Measurements from ENCODE around the gene OR4P4. TPM values are rescaled to one million over a fixed set of nuclear protein-coding genes. Genes with fewer than 3 reads are reported as not detected.

The OR4P4 gene
- total and polyA plus RNA-seq, 10 of the 15 experiments (the other 5 are each of a cell fraction or from before 2014, with no cell fraction given), result not detected

- DNase-seq (ENCODE audit: low read depth, low spot score) (no peak), ATAC-seq (no peak), FAIRE-seq (no peak)
- Histone ChIP-seq H3K4me3 (no peak overlapping the region), H3K9me3 (replicated peaks; ENCODE audit: control insufficient read depth, insufficient read depth, low read length) (no peaks in the 10 kb centered on the region), H2AFZ (ENCODE audit: control insufficient read depth, low read depth, low read length) (no peak overlapping the region), H3K9ac (ENCODE audit: control insufficient read depth, insufficient read depth, low read length) (no peak overlapping the region), H4K20me1 (ENCODE audit: control insufficient read depth, insufficient read depth) (no peaks in the 10 kb centered on the region), H3K27me3 (replicated peaks in 1 of 2; ENCODE audit: control insufficient read depth in 2 of 2, insufficient read depth in 2 of 2, low read length in 1 of 2) (no peaks in the 10 kb centered on the region), H3K4me2 (ENCODE audit: control insufficient read depth, insufficient read depth) (no peak overlapping the region), H3K36me3 (ENCODE audit: control insufficient read depth in 2 of 2, insufficient read depth in 2 of 2, low read length in 1 of 2) (no peaks in the 10 kb centered on the region), H3K4me1 (ENCODE audit: control insufficient read depth, insufficient read depth, low read length) (no peaks in the 10 kb centered on the region), H3K79me2 (ENCODE audit: control insufficient read depth, insufficient read depth, low read length) (no peaks in the 10 kb centered on the region), H3K27ac (ENCODE audit: control insufficient read depth, insufficient read depth) (no peak overlapping the region)
- in situ Hi-C loops (cut with MboI), result no loop called here
- intact Hi-C loops (cut with micrococcal nuclease; ENCODE audit: unreplicated experiment), result loop anchor here (5.0 kb wide), 1 partner anchor 52 kb away; no protein-coding TSS in a partner anchor
- POLR2A ChIA-PET, result no interaction called here
- TF ChIP-seq RB1 (IDR thresholded peaks at IDR 0.05; ENCODE audit: borderline replicate concordance) (no peak), MYC (IDR thresholded peaks at IDR 0.05; ENCODE audit: insufficient read depth, insufficient read length, insufficient replicate concordance, low read length, severe bottlenecking) (no peak), CHD1 (IDR thresholded peaks at IDR 0.05; ENCODE audit: low read depth, low read length) (no peak), PRDM15 (CRISPR knock-in tag; IDR thresholded peaks at IDR 0.05) (no peak), YBX1 (IDR thresholded peaks at IDR 0.05) (no peak), FOXM1 (IDR thresholded peaks at IDR 0.05; ENCODE audit: low read depth, low read length) (no peak), MEF2B (IDR thresholded peaks at IDR 0.05; ENCODE audit: partially characterized antibody, poor library complexity, severe bottlenecking) (no peak), ASH2L (IDR thresholded peaks at IDR 0.05; ENCODE audit: borderline replicate concordance, low read depth) (no peak), PKNOX1 (IDR thresholded peaks at IDR 0.05) (no peak), CBX5 (IDR thresholded peaks at IDR 0.05; ENCODE audit: low read depth) (no peak), SIN3A (IDR thresholded peaks at IDR 0.05; ENCODE audit: low read depth, low read length) (no peak), HDAC6 (IDR thresholded peaks at IDR 0.05; ENCODE audit: unreplicated experiment) (no peak)
- TF ChIP-seq, protein P1, sequence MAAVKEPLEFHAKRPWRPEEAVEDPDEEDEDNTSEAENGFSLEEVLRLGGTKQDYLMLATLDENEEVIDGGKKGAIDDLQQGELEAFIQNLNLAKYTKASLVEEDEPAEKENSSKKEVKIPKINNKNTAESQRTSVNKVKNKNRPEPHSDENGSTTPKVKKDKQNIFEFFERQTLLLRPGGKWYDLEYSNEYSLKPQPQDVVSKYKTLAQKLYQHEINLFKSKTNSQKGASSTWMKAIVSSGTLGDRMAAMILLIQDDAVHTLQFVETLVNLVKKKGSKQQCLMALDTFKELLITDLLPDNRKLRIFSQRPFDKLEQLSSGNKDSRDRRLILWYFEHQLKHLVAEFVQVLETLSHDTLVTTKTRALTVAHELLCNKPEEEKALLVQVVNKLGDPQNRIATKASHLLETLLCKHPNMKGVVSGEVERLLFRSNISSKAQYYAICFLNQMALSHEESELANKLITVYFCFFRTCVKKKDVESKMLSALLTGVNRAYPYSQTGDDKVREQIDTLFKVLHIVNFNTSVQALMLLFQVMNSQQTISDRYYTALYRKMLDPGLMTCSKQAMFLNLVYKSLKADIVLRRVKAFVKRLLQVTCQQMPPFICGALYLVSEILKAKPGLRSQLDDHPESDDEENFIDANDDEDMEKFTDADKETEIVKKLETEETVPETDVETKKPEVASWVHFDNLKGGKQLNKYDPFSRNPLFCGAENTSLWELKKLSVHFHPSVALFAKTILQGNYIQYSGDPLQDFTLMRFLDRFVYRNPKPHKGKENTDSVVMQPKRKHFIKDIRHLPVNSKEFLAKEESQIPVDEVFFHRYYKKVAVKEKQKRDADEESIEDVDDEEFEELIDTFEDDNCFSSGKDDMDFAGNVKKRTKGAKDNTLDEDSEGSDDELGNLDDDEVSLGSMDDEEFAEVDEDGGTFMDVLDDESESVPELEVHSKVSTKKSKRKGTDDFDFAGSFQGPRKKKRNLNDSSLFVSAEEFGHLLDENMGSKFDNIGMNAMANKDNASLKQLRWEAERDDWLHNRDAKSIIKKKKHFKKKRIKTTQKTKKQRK (IDR thresholded peaks at IDR 0.05; ENCODE audit: low read depth, low read length), result no peak
- RAD21 ChIA-PET (ENCODE audit: unreplicated experiment), result no interaction called here
- SMC1A ChIA-PET (ENCODE audit: uncharacterized antibody, unreplicated experiment), result no interaction called here
- BruUV-seq (replicated peaks), result no TSS peak
- CTCF ChIA-PET, result no interaction called here
These were observed 20.2 kb downstream of the OR4P4 start for GRCh38 chr11:55655096-55655495.

All from GM12878 (cell line).